Sigmoid colon (tissue), 7 donors: ENCODE measurements around the gene SLC32A1. TPM values are rescaled to one million over a fixed set of nuclear protein-coding genes. Genes with fewer than 3 reads are reported as not detected.

Experiments used
- DNase-seq: peaks from one replicate; pipeline ENCODE4 v3.0.0-alpha.2; 2019
- H3K27ac ChIP-seq, 4 donors: fragments of 200-600 bp; sonication (generic); one replicate each; pipeline ENCODE4 v1.5.1; 2016 to 2019; ENCODE audit warnings: mild to moderate bottlenecking in 1 of 4
- H3K27me3 ChIP-seq, 3 donors: fragments of 200-600 bp; sonication (generic); one replicate each; pipeline ENCODE4 v1.5.1; 2019; ENCODE audit warnings: mild to moderate bottlenecking in 1 of 3
- H3K36me3 ChIP-seq, 4 donors: fragments of 200-600 bp; sonication (generic); one replicate each; pipeline ENCODE4 v1.5.1; 2016 to 2019
- H3K4me1 ChIP-seq, 4 donors: fragments of 200-600 bp; sonication (generic); one replicate each; pipeline ENCODE4 v1.5.1; 2017 to 2019
- H3K4me3 ChIP-seq, 4 donors: fragments of 200-600 bp; sonication (generic); one replicate each; pipeline ENCODE4 v1.5.1; 2017 to 2019; ENCODE audit warnings: mild to moderate bottlenecking in 2 of 4, moderate library complexity in 1 of 4
- H3K9me3 ChIP-seq, 4 donors: fragments of 200-600 bp in 3 of 4; sonication (generic) in 3 of 4; one replicate each; pipeline versions ENCODE4 v1.5.1 to v1.6.1; 2013 to 2019
- CTCF ChIP-seq, 4 experiments: fragments of 450-650 bp in 3 of 4; fragments of 200-600 bp in 1 of 4; IDR thresholded peaks; one replicate each; pipeline ENCODE4 v1.5.1; 2016 to 2019; ENCODE audit warnings: antibody characterized with exemption in 4 of 4, mild to moderate bottlenecking in 3 of 4, moderate library complexity in 2 of 4
- EP300 ChIP-seq, 4 donors: sonication (generic); formaldehyde crosslinking; IDR thresholded peaks; one replicate each; pipeline ENCODE4 v1.6.1; 2017; ENCODE audit warnings: antibody characterized with exemption in 4 of 4
- POLR2A ChIP-seq, 2 donors: fragments of 450-650 bp; IDR thresholded peaks; one replicate each; pipeline ENCODE4 v1.6.1; 2016; ENCODE audit warnings: antibody characterized with exemption in 2 of 2, mild to moderate bottlenecking in 2 of 2, moderate library complexity in 2 of 2
- POLR2AphosphoS5 ChIP-seq, 4 donors: sonication (generic); formaldehyde crosslinking; IDR thresholded peaks; one replicate each; pipeline ENCODE4 v1.6.1; 2017; ENCODE audit warnings: antibody characterized with exemption in 4 of 4
- WGBS, 2 donors: extraction: QIAGEN DNeasy Blood & Tissue Kit; methylation state at CpG; one replicate each; pipeline ENCODE4 v1.1.7; 2013; 5-methylcytosine and 5-hydroxymethylcytosine counted together
- intact Hi-C: fragments of 100-400 bp; cut with DNase I; formaldehyde crosslinking; loops from one replicate; pipeline ENCODE4 v1.15.1; 2023
- polyA plus RNA-seq, 3 donors: library from polyadenylated mRNA; stranded (reverse); fragments of 200-250 nt; gene quantifications; one replicate each; pipeline ENCODE4 v1.2.3, GENCODE V29; 2013
- total RNA-seq, 4 donors: library from RNA; depleted of rRNA; stranded (reverse); fragments of >200 nt; gene quantifications; one replicate each; pipeline ENCODE4 v1.1.0, GENCODE V29; 2016
- donor health status: healthy with polysubstance abuse.
- donor health status: Bipolar disorder and iron deficiency.
- donor health status: healthy.

The SLC32A1 gene
- total and polyA plus RNA-seq, 7 donors, result 0.06 TPM; not detected in 6

- no peak overlapping the region for H3K4me3 ChIP-seq
- no peak for TF ChIP-seq CTCF (IDR thresholded peaks at IDR 0.05)
- no peak for TF ChIP-seq POLR2AphosphoS5 (IDR thresholded peaks at IDR 0.05)
- TF ChIP-seq EP300 (IDR thresholded peaks at IDR 0.05), result no peak
- TF ChIP-seq POLR2A (IDR thresholded peaks at IDR 0.05), result no peak
- peaks cover 0 to 51% (median 0%) of the 10 kb centered on the region in 3 donors for H3K27me3 ChIP-seq
- no peaks in the 10 kb centered on the region for H3K4me1 ChIP-seq
- H3K27ac ChIP-seq, result no peak overlapping the region
- intact Hi-C loops, result no loop called here
- no peaks in the 10 kb centered on the region for H3K36me3 ChIP-seq
- DNase-seq, result no peak
- WGBS, 2 donors, result 18 to 22% methylated on average over 7 of the region's 7 CpGs
- no peaks in the 10 kb centered on the region for H3K9me3 ChIP-seq
Observed at GRCh38 chr20:38706509-38706908, 17.8 kb upstream of the SLC32A1 start.

- Histone ChIP-seq H3K4me3 (no peak overlapping the region), H3K27ac (no peak overlapping the region), H3K4me1 (no peaks in the 10 kb centered on the region), H3K27me3 (peaks cover 0 to 60% (median 12%) of the 10 kb centered on the region in 3 donors), H3K36me3 (no peaks in the 10 kb centered on the region), H3K9me3 (no peaks in the 10 kb centered on the region)
- intact Hi-C loops, result no loop called here
- 25 to 29% methylated on average over 6 of the region's 6 CpGs for WGBS, 2 donors
- DNase-seq, result no peak
- TF ChIP-seq POLR2AphosphoS5 (IDR thresholded peaks at IDR 0.05), result no peak
- TF ChIP-seq POLR2A (IDR thresholded peaks at IDR 0.05), result no peak
- no peak for TF ChIP-seq CTCF (IDR thresholded peaks at IDR 0.05)
- no peak for TF ChIP-seq EP300 (IDR thresholded peaks at IDR 0.05)
Observed at GRCh38 chr20:38714308-38714707, 10.0 kb upstream of the SLC32A1 start.

GRCh38 chr20:38715646-38716045, 8.6 kb upstream of the SLC32A1 start:
- H3K9me3 ChIP-seq, result no peaks in the 10 kb centered on the region
- peaks cover 0 to 74% (median 19%) of the 10 kb centered on the region in 3 donors for H3K27me3 ChIP-seq
- no peaks in the 10 kb centered on the region for H3K4me1 ChIP-seq
- no peaks in the 10 kb centered on the region for H3K36me3 ChIP-seq
- no peak for DNase-seq
- intact Hi-C loops, result no loop called here
- 13 to 29% methylated on average over 10 of the region's 10 CpGs for WGBS, 2 donors
- H3K4me3 ChIP-seq, result no peak overlapping the region
- TF ChIP-seq POLR2AphosphoS5 (IDR thresholded peaks at IDR 0.05) (no peak), POLR2A (IDR thresholded peaks at IDR 0.05) (no peak), CTCF (IDR thresholded peaks at IDR 0.05) (no peak), EP300 (IDR thresholded peaks at IDR 0.05) (no peak)
- no peak overlapping the region for H3K27ac ChIP-seq

- 2 to 10% methylated on average over 7 of the region's 7 CpGs for WGBS, 2 donors
- Histone ChIP-seq H3K4me3 (no peak overlapping the region), H3K27ac (no peak overlapping the region), H3K4me1 (peaks cover 0 to 33% (median 21%) of the 10 kb centered on the region in 4 donors), H3K9me3 (no peaks in the 10 kb centered on the region), H3K36me3 (no peaks in the 10 kb centered on the region), H3K27me3 (peaks cover 41 to 100% (median 74%) of the 10 kb centered on the region in 3 donors)
- no peak for DNase-seq
- intact Hi-C loops, result no loop called here
- no peak for TF ChIP-seq POLR2AphosphoS5 (IDR thresholded peaks at IDR 0.05)
- TF ChIP-seq EP300 (IDR thresholded peaks at IDR 0.05), result no peak
- TF ChIP-seq CTCF (IDR thresholded peaks at IDR 0.05), result no peak
- no peak for TF ChIP-seq POLR2A (IDR thresholded peaks at IDR 0.05)
Observed at GRCh38 chr20:38722683-38723016, 1.6 kb upstream of the SLC32A1 start.
